IMR-90 (cell line): ENCODE results near the gene KIRREL1. TPM values are rescaled to one million over a fixed set of nuclear protein-coding genes. Genes with fewer than 3 reads are reported as not detected.
A peak's percentile ranks its signal among the peaks of the same experiment; 100 is the strongest.

Experiments
- ATAC-seq: fragments of 200-7000 bp; cut with Tn5 transposase; 2 replicates; pipeline ENCODE4 v1.9.1; 2020; ENCODE audit warnings: low read depth, mild to moderate bottlenecking, moderate library complexity
- BruUV-seq: library from RNA; stranded (reverse); fragments of 400-500 nt; replicated peaks from 2 replicates; lab custom pipeline; 2021; lab: Mats Ljungman, UMichigan
- CTCF ChIA-PET: fragments of 300-600 bp; formaldehyde crosslinking; extraction: SDS; loops from one replicate; lab custom pipeline; 2021; ENCODE audit warnings: antibody characterized with exemption; lab: Yijun Ruan, JAX
- POLR2A ChIA-PET: fragments of 300-600 bp; sonication (Branson Sonifier 250); formaldehyde crosslinking; loops from one replicate; lab custom pipeline; 2022; ENCODE audit warnings: antibody characterized with exemption; ENCODE audit not compliant: unreplicated experiment; lab: Charles Lee
- DNase-seq: peaks from one replicate; pipeline ENCODE4 v3.0.0; 2013
- H2AFZ ChIP-seq: replicated peaks from 2 replicates; pipeline ENCODE3; 2013; ENCODE audit warnings: low read length, mild to moderate bottlenecking; ENCODE audit not compliant: poor library complexity
- H2AK5ac ChIP-seq: 2 replicates; pipeline ENCODE4 v1.6.1; 2013; ENCODE audit warnings: low read depth, low read length, inconsistent platforms
- H2AK9ac ChIP-seq: replicated peaks from 2 replicates; pipeline ENCODE3; 2013; ENCODE audit warnings: mild to moderate bottlenecking, low read depth, low read length, moderate library complexity; ENCODE audit not compliant: poor library complexity
- H2BK120ac ChIP-seq: 2 replicates; pipeline ENCODE4 v1.6.1; 2013; ENCODE audit warnings: low read depth, low read length, inconsistent platforms
- H2BK15ac ChIP-seq: 3 replicates; pipeline ENCODE4 v1.6.1; 2013; ENCODE audit warnings: low read depth, low read length, inconsistent platforms
- H2BK20ac ChIP-seq: 2 replicates; pipeline ENCODE4 v1.6.1; 2013; ENCODE audit warnings: low read depth, mild to moderate bottlenecking, inconsistent platforms, low read length, moderate library complexity
- H2BK5ac ChIP-seq: 2 replicates; pipeline ENCODE4 v1.6.1; 2013; ENCODE audit warnings: mild to moderate bottlenecking, low read depth, low read length, inconsistent platforms; ENCODE audit not compliant: poor library complexity, severe bottlenecking
- H3K14ac ChIP-seq: replicated peaks from 2 replicates; pipeline ENCODE4 v1.6.1; 2013; ENCODE audit warnings: low read depth, low read length, inconsistent platforms
- H3K18ac ChIP-seq: 2 replicates; pipeline ENCODE4 v1.6.1; 2013; ENCODE audit warnings: low read depth, low read length, control low read depth
- H3K23ac ChIP-seq: 2 replicates; pipeline ENCODE4 v1.6.1; 2013; ENCODE audit warnings: low read depth, low read length, inconsistent platforms
- H3K27ac ChIP-seq: 2 replicates; pipeline ENCODE4 v1.5.1; 2013; ENCODE audit warnings: mild to moderate bottlenecking, control low read depth, low read length; ENCODE audit not compliant: insufficient read depth
- H3K27me3 ChIP-seq: 2 replicates; pipeline ENCODE4 v1.6.1; 2013; ENCODE audit warnings: low read length; ENCODE audit not compliant: control insufficient read depth, insufficient read depth
- H3K36me3 ChIP-seq: 2 replicates; pipeline ENCODE4 v1.6.1; 2013; ENCODE audit warnings: low read length, mixed read lengths; ENCODE audit not compliant: control insufficient read depth, insufficient read depth
- H3K4ac ChIP-seq: 2 replicates; pipeline ENCODE4 v1.6.1; 2013; ENCODE audit warnings: low read depth, low read length, inconsistent platforms
- H3K4me1 ChIP-seq: 2 replicates; pipeline ENCODE4 v1.6.1; 2013; ENCODE audit warnings: low read length, mixed read lengths; ENCODE audit not compliant: control insufficient read depth, insufficient read depth
- H3K4me2 ChIP-seq: 2 replicates; pipeline ENCODE4 v1.6.1; 2013; ENCODE audit warnings: low read depth, mild to moderate bottlenecking, control low read depth, low read length, moderate library complexity
- H3K4me3 ChIP-seq: 2 replicates; pipeline ENCODE4 v1.5.1; 2013; ENCODE audit warnings: low read depth, mild to moderate bottlenecking, control low read depth, low read length, moderate library complexity; ENCODE audit not compliant: insufficient read depth
- H3K56ac ChIP-seq: 2 replicates; pipeline ENCODE4 v1.6.1; 2013; ENCODE audit warnings: low read length, inconsistent platforms; ENCODE audit not compliant: insufficient read depth; ENCODE audit errors: extremely low read depth
- H3K79me1 ChIP-seq, 2 experiments: 2 replicates each; pipeline ENCODE4 v1.6.1; 2013; ENCODE audit warnings: low read length in 2 of 2, inconsistent platforms in 1 of 2, low read depth in 1 of 2
- H3K9ac ChIP-seq: 2 replicates; pipeline ENCODE4 v1.6.1; 2013; ENCODE audit warnings: low read depth, low read length, control low read depth
- H3K9me1 ChIP-seq: 2 replicates; pipeline ENCODE4 v1.6.1; 2013; ENCODE audit warnings: low read length, inconsistent platforms; ENCODE audit not compliant: insufficient read depth
- H3K9me3 ChIP-seq: 2 replicates; pipeline ENCODE4 v1.6.1; 2013; ENCODE audit warnings: low read length; ENCODE audit not compliant: control insufficient read depth, insufficient read depth
- H4K20me1 ChIP-seq: 2 replicates; pipeline ENCODE4 v1.6.1; 2013; ENCODE audit warnings: low read length, inconsistent platforms; ENCODE audit not compliant: insufficient read depth
- H4K5ac ChIP-seq: 2 replicates; pipeline ENCODE4 v1.6.1; 2013; ENCODE audit warnings: mild to moderate bottlenecking, low read depth, low read length, control low read depth
- H4K8ac ChIP-seq, 2 experiments: 2 replicates each; pipeline ENCODE4 v1.6.1; 2013; ENCODE audit warnings: low read depth in 2 of 2, low read length in 2 of 2, control low read depth in 1 of 2, inconsistent platforms in 1 of 2
- H4K91ac ChIP-seq: 2 replicates; pipeline ENCODE4 v1.6.1; 2013; ENCODE audit warnings: low read depth, low read length, inconsistent platforms; ENCODE audit not compliant: insufficient read depth
- RAD21 ChIP-seq: IDR thresholded peaks from 2 replicates; pipeline ENCODE4 v1.6.1; 2012; ENCODE audit warnings: low read length, improper control_type of control experiment
- RCOR1 ChIP-seq: IDR thresholded peaks from 2 replicates; pipeline ENCODE4 v1.6.1; 2012; ENCODE audit warnings: mild to moderate bottlenecking, low read length, improper control_type of control experiment; ENCODE audit not compliant: insufficient replicate concordance
- SMC3 ChIP-seq: fragments of 150-350 bp; IDR thresholded peaks from 2 replicates; pipeline ENCODE4 v1.6.1; 2016; ENCODE audit warnings: low read depth, mild to moderate bottlenecking, antibody characterized with exemption, low read length, moderate library complexity
- WGBS, 2 experiments: methylation state at CpG; one replicate each; pipeline versions ENCODE4 v1.1.5 to v1.1.7; 2013; ENCODE audit warnings: missing lambda C conversion rate in 2 of 2; ENCODE audit not compliant: insufficient read length in 1 of 2; ENCODE audit errors: extremely low coverage in 2 of 2; 5-methylcytosine and 5-hydroxymethylcytosine counted together
- dilution Hi-C: fragments of 300-500 bp; cut with HindIII; formaldehyde crosslinking; loops from one replicate; pipeline ENCODE4 v1.14.3; 2018; ENCODE audit warnings: low sequenced_read_pairs; ENCODE audit not compliant: unreplicated experiment
- in situ Hi-C: fragments of 300-500 bp; cut with MboI; formaldehyde crosslinking; loops from 3 replicates; pipeline ENCODE4 v1.14.3; 2019; ENCODE audit warnings: low sequenced_read_pairs, inconsistent platforms, mixed read lengths
- intact Hi-C: fragments of 100-400 bp; cut with micrococcal nuclease; formaldehyde crosslinking; loops from 2 replicates; pipeline ENCODE4 v1.10.0; 2022
- polyA plus RNA-seq, 3 experiments: library from polyadenylated mRNA; depleted of rRNA; stranded (reverse); fragments of >200 nt; gene quantifications; 2 replicates each; pipeline ENCODE4 v1.2.3, GENCODE V29; 2012; ENCODE audit warnings: low replicate concordance in 1 of 3
- total RNA-seq: library from RNA; depleted of rRNA; stranded (reverse); fragments of >200 nt; gene quantifications from 2 replicates; pipeline ENCODE4 v1.2.3, GENCODE V29; 2012
- TF ChIP-seq, protein P1 (sequence below): conservative IDR thresholded peaks from 2 replicates; pipeline ENCODE4 v1.5.1; 2012; ENCODE audit warnings: mild to moderate bottlenecking, low read depth, low read length, improper control_type of control experiment
- TF ChIP-seq, protein P2 (sequence below): fragments of 150-350 bp; IDR thresholded peaks from 2 replicates; pipeline ENCODE4 v1.6.1; 2016; ENCODE audit warnings: low read depth, mild to moderate bottlenecking, low read length, moderate library complexity, borderline replicate concordance

KIRREL1 gene
- total and polyA plus RNA-seq, 2 of the 4 experiments (the other 2 are of a cell fraction) = 58.1 to 64.7 TPM

DNA sequence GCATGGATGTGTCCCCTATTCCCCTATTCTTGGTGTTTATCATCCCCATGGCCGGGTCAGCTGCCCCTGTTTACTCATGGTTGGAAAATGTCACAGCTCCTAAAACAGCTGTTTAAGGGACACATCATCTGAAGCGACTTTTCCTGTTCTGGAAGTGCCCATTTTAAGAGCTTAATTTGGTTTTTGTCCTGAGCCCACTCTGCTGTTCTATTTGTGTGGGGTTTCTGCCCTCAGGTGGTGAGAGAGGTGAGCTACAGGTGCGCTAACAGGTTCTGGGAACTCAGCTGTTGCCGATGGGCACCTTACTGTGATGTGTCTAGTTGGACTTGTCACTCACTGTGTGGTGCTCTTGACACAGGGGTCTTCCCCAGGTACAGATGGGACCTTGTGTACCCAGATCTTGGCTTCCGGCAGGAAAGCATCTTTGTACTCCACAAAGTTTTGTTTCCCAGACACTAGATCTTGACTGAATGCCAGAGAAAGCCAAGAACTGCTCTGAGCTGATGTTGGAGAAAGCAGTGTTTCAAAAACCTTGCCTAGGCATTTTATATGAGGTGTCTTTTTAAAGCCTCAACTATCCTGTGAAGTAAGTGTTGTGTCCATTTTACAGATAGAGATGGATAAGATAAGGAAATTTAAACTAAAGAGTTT, 128.3 kb downstream of the KIRREL1 start:
- intact Hi-C loops = loop anchor here (10.0 kb wide), 2 partner anchors 357 to 927 kb away; no protein-coding TSS in a partner anchor
- no peak overlapping the region for H3K9ac ChIP-seq
- ChIA-PET POLR2A (no interaction called here), CTCF (interaction anchor here (1.5 to 5.8 kb wide), 4 partner anchors 8 to 158 kb away, joined by 8 to 47 read pairs (median 19); no protein-coding TSS in a partner anchor)
- ATAC-seq (no peak), DNase-seq (peak; percentile 46)
- TF ChIP-seq SMC3 (peak; percentile 69), RAD21 (peak; percentile 79), RCOR1 (no peak)
- TF ChIP-seq, protein P1, sequence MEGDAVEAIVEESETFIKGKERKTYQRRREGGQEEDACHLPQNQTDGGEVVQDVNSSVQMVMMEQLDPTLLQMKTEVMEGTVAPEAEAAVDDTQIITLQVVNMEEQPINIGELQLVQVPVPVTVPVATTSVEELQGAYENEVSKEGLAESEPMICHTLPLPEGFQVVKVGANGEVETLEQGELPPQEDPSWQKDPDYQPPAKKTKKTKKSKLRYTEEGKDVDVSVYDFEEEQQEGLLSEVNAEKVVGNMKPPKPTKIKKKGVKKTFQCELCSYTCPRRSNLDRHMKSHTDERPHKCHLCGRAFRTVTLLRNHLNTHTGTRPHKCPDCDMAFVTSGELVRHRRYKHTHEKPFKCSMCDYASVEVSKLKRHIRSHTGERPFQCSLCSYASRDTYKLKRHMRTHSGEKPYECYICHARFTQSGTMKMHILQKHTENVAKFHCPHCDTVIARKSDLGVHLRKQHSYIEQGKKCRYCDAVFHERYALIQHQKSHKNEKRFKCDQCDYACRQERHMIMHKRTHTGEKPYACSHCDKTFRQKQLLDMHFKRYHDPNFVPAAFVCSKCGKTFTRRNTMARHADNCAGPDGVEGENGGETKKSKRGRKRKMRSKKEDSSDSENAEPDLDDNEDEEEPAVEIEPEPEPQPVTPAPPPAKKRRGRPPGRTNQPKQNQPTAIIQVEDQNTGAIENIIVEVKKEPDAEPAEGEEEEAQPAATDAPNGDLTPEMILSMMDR = peak; percentile 57
- TF ChIP-seq, protein P2, sequence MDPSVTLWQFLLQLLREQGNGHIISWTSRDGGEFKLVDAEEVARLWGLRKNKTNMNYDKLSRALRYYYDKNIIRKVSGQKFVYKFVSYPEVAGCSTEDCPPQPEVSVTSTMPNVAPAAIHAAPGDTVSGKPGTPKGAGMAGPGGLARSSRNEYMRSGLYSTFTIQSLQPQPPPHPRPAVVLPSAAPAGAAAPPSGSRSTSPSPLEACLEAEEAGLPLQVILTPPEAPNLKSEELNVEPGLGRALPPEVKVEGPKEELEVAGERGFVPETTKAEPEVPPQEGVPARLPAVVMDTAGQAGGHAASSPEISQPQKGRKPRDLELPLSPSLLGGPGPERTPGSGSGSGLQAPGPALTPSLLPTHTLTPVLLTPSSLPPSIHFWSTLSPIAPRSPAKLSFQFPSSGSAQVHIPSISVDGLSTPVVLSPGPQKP = no peak
- H3K4me3 ChIP-seq = no peak overlapping the region
- no peak overlapping the region for H4K91ac ChIP-seq
- H4K20me1 ChIP-seq = no peaks in the 10 kb centered on the region
- H3K18ac ChIP-seq = no peak overlapping the region
- no peak overlapping the region for H2BK15ac ChIP-seq
- no peak overlapping the region for H2AK5ac ChIP-seq
- in situ Hi-C loops = loop anchor here (5.0 kb wide), 1 partner anchor 159 kb away; no protein-coding TSS in a partner anchor
- dilution Hi-C loops = no loop called here
- BruUV-seq = no TSS peak
- H4K5ac ChIP-seq = no peak overlapping the region
- no peak overlapping the region for H4K8ac ChIP-seq
- no peak overlapping the region for H3K4ac ChIP-seq
- no peak overlapping the region for H3K4me2 ChIP-seq
- H2BK20ac ChIP-seq = no peak overlapping the region
- H2AFZ ChIP-seq = peak overlapping the region; percentile 29
- no peaks in the 10 kb centered on the region for H3K9me3 ChIP-seq
- H2BK120ac ChIP-seq = no peak overlapping the region
- no peak overlapping the region for H3K23ac ChIP-seq
- no peak overlapping the region for H3K14ac ChIP-seq
- no peak overlapping the region for H3K27ac ChIP-seq
- no peaks in the 10 kb centered on the region for H3K9me1 ChIP-seq
- H2BK5ac ChIP-seq = no peak overlapping the region
- WGBS, 2 experiments = 20% methylated on average over 1 of the region's 5 CpGs; no CpG with 5 or more reads in 1 of the 2 experiments
- no peaks in the 10 kb centered on the region; the same call in 1 of the 2 replicates for H3K4me1 ChIP-seq
- H2AK9ac ChIP-seq = no peak overlapping the region
- no peaks in the 10 kb centered on the region for H3K36me3 ChIP-seq
- peaks cover 36% of the 10 kb centered on the region for H3K27me3 ChIP-seq
- H3K56ac ChIP-seq = no peak overlapping the region
- no peaks in the 10 kb centered on the region for H3K79me1 ChIP-seq
